ENCODE results near the gene DGLUCY.
"Not testable (repeated sequence)": the region's sequence is repeated elsewhere in the genome, so short reads cannot be mapped to it uniquely, and the experiment has no call there.

Gene DGLUCY

DNA sequence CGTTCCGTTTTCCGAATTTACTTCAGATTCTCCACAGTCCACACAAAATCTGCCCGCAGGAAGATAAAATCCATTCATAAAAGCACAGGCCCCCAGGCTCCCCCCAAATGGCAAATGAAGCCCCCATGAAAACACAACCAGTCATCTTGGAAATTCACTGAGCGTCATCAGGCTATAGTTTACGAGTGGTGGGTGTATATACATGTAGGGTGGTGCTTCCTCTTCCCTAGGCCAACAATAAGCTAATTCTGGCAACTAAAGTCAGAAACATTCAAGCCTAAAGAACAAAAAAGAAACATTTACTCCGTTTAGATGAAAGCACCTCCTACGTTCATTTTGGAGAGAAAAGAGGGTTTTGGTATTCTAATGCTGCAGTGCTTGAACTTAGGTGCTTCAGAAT is 124.8 kb downstream of the DGLUCY start:
- DNase-seq: no peak

DNA sequence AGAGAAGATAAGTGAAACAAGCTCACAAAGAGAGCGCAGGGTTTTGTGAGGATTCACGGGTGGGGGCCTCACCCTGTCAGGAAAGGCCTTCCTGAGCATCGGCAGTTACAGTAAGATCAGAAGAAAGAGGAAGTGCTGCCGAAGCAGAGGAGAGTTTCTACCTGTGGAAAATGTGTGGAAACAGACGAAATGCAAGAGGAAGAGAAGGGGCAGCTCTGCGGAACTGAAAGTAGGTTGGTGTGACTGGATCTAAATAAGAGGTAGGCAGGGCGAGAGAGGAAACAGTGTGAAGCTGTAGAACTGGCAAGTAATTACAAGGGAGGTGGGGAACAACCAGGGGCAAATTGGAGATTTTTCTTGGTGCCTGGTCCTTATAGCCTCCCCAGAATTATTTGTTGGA is 128.0 kb downstream of the DGLUCY start:
- no peak for DNase-seq

DNA sequence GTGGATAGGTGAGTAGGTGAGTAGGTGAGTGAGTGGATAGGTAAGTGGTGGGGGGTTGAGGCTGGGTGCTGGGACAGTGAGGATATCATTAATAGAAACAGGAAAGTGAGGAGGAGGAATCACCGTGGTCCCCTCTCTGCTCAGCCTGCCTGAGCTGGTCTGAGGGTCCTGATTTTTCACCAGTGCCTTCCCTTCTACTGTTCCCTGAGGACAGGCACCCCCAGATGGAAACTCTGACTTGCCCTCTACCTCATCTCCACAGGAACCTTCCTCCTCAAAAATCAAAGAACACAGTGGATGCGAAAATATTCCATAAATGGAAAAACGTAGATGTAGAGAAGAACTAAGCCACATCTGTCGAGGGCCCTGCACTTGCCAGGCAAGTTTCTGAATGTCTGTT is 128.8 kb downstream of the DGLUCY start:
- no peak for DNase-seq

DNA sequence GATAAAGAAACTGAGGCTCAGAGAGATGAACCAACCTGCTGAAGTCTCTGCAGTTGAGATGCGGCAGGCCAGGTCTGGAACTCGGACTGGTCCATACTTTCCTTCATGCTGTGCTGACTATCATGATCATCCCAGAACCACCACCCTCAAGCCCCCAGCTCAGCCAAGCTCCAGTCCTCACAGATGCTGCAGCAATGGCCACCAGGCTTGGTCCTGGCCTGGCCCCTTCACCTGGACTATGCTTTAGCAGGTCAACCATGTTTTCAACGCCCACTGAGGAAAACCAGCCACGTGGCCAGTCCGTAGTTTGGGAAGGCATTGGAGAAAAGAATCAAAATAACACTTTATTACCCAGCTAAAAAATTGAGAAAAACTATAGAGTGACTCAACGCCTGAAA is 129.2 kb downstream of the DGLUCY start:
- no peak for DNase-seq

DNA sequence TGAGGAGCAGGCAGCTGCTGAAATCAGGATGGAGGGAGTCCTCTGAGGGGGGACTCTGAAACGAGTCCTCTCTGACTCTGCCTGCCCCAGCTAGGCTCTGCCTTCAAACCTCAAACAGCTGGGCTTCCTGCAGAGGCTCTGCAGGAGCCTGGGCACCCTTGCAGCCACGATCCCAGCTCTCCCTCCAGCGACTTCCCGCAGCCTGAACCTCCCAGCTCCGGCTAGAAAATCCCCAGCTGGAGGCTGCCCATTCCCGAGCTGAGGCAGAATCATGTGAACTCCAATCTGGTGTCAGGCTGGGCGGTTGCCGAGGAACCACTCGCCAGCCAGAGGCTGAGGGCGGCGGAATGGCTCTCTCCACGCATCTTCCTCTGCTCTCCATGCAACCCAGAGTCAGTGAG is 130.6 kb downstream of the DGLUCY start, which contains the start of gene GPR68:
Gene GPR68 (minus strand): TSS at position 204 of the 401 bp plus-strand sequence. CDS start 9,654 bp downstream, outside the sequence.
- no peak for DNase-seq

DNA sequence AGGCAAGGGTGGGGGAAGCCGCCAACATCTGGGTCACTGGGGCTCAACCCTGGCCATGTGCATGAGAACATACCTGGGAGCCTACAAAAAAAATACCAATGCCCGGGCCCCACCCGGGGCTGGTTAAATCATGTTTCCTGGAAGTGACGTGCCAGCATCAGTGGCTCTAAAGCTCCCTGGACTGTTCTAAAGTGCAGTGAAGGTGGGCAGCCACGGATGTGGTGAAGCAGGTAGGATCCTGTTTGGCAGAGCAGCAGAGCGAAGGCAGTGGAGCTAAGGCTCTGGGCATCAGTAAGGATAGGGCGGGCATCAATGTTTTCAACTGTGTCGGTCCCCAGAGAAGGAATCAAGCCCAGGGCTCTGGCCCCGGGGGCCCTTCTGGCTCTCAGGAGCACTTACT is 131.2 kb downstream of the DGLUCY start:
- DNase-seq: peak; percentile 41

DNA sequence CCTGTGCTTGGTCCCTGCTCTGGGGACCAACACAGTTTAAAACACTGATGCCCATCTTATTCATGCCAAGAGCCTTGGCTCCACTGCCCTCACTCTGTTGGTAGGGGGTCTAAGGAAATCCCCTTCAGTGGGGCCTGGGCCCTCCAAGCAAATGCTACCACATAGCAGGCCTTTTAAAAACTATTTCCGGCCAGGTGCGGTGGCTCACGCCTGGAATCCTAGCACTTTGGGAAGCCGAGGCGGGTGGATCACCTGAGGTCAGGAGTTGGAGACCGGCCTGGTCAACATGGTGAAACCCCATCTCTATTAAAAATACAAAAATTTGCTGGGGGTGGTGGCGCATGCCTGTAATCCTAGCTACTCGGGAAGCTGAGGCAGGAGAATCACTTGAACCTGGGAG is 131.7 kb downstream of the DGLUCY start:
- DNase-seq: not testable (repeated sequence)

DNA sequence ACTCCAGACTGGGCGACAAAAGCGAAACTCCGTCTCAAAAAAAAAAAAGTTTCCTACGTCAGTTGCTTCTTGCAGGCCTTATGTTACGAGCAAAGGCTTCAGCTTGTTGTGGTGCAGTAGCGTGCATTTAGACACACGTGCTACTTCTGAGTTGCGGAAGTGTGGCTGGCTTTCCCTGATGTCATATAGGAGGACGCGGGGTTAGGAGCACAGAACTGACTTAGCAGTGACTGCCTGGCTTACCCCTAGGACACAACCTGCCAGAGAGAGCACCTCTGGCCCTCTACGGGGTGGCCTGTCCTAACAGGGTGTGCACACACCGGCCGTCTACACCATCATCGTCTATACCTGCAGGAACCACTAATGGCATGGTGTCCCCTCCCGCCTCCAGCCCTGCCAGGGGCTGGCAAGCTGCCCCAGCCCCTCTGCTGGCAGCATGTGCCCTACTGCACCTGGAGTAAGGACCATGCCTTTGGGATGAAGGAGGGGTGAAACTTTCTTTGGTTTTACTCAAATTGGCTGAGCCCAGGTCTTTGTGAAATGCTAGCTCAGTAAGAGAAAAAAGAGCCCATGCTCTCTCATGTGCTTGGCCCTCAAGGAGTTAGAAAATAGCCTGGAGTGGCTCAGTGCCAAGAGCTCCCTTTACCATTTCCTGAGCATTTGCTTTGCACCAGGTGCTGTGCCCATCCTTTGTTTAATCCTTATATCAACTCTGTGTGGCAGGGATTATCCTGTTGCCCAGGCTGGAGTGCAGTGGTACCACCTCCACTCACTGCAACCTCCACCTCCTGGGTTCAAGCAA is 132.4 kb downstream of the DGLUCY start:
- peak; percentile 70 for DNase-seq

DNA sequence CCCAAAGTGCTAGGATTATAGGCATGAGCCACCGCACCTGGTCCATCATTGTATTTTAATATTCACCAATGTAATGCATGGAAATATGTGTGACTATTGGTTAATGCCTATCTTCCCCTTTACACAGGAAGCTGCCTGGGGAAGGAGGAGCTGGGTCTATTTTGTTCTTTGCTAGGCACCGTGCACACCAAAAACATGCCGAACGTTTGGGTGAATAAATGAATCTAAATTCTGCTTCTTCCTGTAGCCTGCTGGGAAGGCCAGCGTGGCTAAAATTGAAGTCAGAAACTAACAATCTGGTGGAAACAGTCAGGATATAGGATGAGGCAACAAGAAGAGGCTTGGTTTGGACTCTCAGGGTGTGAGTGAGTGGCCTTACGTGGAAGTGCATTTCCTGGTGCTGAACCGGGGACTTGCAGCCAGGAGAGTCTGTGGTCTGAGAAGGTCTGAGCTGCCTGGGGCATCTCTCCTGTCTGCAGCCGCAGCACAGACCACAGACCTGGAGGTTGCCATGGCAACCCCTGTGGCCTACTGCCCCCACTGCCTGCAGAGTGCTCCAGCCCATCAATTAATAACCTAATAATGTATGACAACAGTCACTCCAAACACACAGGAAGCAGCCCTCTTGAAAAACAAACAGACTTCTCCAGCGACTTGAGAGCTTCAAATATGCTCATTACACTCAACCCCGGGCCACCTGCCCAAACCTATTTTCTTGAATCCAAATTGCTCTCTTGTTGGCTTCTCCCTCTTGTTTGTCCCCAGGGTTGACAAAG is 136.2 kb downstream of the DGLUCY start:
- no peak for DNase-seq

DNA sequence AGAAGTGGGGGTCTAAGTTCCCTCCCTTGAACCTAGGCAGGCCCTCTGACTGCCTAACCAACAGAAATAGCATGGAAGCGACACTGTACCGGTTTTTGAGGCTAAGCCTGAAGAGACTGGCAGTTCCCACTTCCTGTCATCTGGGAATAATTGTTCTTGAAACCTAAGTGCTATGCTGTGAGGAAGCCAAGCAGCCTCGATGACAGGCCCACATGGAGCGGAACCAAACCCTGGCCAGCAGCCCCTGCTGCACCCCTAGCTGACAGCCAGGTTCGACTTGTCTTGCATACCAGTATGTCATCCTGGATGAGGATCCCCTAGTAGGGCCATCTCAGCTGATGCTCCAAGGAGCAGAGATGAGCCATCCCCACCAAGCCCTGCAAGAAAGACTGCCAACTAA is 137.0 kb downstream of the DGLUCY start:
- no peak for DNase-seq

DNA sequence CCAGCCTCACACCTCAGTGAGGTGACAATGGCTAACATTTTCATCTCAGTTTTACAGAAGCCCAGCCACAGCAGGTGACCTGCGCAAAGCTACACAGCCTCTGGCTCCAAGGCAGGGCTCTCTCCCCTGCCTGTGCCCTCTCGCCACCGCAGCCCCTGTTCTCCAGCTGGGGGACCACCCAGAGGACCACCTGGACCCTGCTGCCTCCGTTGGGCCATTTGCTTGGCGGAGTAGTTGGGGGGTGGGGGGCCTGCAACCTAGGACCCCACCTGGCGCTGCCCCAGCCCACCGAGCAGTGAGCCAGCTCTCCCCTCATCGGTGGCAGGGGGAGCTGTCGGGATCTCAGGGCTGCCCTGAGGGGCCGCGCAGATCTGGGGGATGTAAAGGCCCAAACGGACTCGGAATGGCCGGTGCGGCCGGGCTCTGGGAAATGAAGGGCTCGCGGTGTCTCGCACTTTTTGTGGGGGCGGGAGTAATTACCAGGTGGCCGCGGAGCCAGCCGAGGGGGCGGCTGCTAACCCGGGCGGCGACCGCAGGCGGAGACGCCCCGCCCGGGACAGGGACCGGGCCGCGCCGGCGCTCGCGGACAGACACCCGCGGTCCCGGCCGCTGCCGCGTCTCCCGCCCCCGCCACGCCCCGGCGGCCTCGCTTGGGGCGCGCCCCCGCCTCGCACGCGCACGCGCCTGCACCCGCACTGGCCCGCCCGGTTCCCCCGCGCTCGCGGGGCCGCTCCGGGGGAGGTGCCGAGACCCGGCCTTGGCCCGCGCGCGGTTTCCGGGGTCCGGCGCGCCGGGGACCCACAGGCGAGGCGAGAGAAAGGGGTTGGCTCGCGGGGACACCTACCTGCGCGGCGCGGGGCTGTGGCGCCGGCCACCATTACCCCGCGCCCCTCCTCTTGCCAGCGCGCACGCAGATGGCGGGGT is 139.3 kb downstream of the DGLUCY start:
- DNase-seq: no peak

DNA sequence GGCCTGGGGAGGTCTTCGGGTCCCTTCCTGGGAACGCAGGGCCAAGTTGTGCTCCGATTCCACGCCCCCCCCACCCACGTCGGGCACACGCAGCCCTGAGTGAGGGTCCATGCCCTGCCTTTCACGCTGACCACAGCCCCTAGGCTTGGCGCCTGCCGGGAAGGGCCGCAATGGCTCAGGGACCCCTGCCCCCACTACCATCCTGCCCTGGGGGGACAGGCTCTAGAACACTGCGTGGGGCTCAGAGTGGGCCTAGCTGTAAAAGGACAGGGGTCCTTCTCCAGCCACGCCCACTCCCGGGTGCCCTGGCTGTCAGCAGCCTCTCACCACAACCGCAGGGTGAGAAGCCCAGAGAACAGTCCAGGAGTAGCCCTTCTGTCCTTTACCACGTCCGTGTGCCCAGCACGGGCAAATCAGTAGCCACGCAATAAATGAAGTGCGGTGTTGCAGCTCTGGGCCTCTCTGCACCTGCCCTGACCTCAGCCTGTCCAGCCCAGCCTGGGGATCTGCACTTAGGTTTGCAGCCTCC is 140.0 kb downstream of the DGLUCY start:
- DNase-seq: no peak

DNA sequence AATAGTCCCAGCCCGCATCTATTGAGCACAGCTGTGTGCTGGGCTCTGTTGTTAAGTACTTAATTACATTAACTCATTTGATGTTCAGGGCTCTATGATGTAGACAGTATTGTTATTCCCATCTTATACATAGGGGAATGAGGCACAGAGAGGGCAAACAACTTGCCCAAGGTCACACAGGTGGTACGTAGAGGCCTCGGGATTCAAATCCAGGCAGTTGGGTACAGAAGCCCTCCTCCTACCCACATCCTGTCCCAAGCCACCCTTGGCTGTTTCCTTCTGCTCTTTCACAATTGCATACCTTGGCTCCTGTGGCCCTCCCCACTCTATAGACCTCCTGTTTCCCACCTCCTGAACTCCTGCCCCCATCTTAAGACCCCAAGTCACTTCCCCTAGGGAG is 140.6 kb downstream of the DGLUCY start:
- DNase-seq: no peak

DNA sequence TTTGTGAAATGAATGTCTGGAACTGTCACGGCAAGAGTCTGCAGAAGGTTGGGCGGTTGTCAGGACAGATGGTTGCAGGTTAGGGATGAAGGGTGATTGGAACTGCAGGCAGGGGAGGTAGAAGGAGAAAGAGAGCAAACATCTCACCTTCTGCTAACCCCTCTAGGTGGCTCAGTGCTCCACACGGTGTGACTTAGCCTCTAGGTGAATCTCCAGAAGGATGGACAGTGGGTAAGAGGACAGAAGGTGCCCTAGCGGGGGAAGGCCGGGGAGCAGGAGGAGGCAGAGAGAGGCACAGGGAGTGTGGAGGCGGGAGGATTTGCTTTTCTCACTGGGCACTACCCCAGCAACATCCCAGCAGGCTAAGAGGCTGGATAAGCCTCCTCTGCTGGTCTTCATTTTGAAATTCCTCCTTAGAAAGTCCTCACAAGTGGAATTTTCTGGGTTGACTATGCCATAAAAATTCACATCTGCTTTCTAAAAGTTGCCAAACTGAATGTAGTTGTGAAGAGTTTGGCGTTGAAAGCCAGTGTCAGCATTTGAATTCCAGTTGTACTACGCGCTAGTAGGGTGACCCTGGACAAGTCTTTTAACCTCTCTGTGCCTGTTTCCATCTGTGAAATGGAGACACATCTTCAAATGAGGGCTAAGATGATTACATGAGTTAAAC is 141.3 kb downstream of the DGLUCY start:
- DNase-seq: no peak

DNA sequence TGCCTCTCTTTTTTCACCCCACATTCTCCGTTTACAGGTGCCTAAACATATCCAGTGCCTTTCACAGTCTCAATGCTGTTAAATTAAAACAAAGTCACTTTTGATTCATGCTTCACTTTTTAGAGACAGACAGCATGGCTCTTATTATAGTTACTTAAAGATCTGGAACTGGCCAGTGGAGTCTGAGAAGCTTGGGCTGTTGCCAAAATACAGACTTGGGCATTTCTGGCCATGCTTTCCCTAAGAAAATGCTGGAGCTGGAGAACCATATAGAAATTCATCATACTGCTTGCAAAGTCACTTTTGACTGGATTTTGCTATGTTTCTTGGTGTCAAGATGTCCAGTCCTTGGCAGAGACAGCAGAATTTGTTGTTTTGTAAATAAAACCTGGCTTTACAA is 142.8 kb downstream of the DGLUCY start:
- no peak for DNase-seq

DNA sequence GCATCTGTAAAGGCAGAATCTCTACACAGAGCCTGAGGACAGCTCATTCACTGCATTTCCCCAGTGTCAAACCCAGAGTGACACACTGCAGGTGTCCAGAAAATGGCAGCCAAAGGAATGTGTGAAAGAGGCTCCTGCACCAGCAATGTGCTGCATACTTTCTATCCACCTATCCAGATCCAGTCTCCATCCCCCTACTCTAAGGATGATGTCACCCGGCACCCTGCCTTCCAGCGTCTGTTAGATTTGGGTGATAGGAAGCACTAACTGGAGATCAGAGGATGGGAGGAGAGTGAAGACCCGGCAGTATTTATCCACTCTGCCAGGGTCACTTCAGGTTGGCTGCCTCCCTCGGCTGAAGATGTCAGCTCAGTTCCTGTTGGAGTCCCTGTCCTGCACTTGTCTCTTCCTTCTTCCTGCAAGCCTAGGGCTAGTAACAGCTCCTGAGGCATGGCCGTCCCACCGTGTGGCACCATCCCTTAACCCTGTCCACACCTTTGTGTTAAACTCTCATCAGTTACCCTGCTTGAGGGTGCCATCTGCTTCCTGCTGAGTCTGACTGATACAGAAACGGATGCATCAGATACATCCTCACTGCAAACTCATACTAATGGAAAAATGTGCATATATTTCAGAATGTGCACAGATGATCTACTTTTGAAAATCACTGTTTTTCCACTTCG is 143.6 kb downstream of the DGLUCY start:
- DNase-seq: no peak

DNA sequence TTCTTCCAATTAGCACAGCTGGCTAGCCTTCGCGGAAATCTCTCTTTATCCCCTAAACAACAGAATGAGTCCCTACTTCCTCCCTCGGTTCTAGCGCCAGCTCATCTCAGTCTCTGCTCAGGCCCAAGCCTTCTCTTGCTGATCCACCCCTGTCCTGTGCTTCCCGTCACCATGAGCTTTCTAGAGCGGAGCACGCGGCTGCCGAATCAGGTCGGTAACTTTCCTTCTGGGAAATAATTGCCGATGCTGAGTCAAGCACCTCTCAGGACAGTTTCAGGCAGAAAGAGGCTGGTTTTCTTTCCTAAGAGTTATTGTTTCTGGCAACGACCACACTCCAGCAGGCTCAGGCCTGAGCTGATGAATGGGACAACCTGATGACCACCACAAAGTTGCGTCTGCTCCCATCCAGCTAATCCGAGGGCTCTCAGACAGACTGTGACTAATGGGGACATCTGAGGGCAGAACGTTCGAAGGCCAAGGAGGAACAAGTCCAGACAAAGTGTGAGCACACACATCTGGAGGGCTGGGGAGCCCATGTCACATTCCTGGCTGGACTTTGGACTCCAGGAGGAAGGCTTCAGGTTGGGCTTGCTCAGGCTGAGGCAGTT is 144.2 kb downstream of the DGLUCY start:
- no peak for DNase-seq

DNA sequence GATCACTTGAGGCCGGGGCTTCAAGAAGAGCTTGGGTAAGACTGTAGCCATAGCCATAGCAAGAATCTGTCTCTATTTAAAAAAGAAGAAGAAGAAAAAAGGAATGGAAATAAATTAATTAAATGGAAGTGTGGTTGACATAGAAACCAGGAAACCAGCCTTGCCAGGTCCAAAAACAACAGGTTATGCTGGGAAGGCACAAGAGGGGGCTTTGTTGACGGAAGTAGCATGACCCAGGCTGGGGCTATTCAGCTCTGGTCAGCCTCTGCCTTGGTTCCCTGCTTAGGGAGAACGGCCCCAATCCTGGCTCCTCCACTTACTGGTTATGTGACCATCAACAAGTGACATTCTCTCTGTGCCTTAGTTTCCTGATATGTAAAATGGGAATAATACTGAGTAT is 145.0 kb downstream of the DGLUCY start:
- no peak for DNase-seq

DNA sequence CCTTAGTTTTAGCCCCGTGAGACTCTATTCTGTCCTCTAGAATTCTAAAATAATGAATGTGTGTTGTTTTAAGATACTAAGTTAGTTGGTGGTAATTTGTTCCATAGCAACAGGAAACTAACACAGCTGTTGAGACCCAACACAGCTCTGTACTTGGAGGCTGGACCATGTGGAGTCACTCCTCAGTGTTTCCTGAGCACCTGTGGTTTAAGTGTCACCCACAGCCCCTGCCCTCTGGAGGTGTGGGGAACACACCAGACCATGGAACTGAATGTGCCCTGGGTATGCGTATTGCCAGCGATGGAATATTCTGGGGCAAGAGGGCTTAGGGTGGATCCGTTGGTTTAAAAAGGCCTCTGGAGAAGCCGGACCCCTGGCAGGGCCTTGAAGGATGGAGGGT is 147.2 kb downstream of the DGLUCY start:
- DNase-seq: no peak

DNA sequence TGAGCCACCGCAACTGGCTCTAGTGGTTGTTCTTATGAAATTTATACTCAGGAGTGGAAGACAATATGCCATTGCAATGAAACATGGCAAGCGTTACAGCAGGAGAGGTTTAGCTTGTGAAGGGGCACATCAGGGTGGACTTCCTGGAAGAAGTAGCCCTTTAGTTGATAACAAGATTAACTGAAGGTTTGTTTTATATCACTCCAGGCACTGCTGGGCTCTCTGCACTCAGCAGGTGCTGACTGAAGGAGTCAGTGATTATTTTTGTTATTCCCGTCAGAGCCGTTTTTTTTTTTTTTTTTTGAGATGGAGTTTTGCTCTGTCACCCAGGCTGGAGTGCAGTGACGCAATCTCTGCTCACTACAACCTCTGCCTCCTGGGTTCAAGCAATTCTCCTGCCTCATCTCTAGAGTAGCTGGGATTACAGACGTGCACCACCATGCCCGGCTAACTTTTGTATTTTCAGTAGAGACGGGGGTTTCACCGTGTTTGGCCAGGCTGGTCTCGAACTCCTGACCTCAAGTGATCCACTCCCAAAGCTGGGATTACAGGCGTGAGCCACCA is 148.2 kb downstream of the DGLUCY start:
- DNase-seq: no peak

DNA sequence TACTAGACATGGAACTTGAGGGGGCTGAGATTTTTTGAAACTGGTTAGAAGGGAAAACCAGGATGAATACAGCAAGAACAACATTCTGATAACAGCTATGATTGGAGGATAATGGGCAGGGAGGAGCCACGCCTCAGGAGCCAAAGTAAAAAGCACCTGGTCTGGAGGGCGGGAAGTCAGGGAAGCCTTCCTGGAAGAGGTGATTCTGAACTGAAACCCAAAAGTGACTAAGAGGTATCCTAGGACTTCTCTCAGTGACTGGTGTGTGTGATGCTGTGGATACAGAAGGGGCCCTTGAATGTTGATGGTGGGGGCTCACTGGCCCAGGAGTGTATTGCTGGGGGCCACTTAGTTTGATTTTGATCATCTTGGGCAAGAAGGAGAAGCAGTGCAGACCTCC is 149.5 kb downstream of the DGLUCY start:
- DNase-seq: no peak
